Keratinocyte (primary cell): ENCODE results near the gene SEC23A. TPM values are rescaled to one million over a fixed set of nuclear protein-coding genes. Genes with fewer than 3 reads are reported as not detected.
"Not testable (repeated sequence)": the region's sequence is repeated elsewhere in the genome, so short reads cannot be mapped to it uniquely, and the experiment has no call there.

Source experiments
- DNase-seq: peaks from one replicate; pipeline ENCODE4 v3.0.0-alpha.2; 2011; ENCODE audit warnings: low read depth, missing footprints, low spot score
- FAIRE-seq: peaks from 2 replicates; lab custom pipeline; 2011; peaks lifted over from hg19 to GRCh38; lab: Jason Lieb, UNC
- H2AFZ ChIP-seq: 2 replicates; pipeline ENCODE4 v1.6.0; 2012; ENCODE audit warnings: low read length, control low read depth, inconsistent platforms; ENCODE audit not compliant: control insufficient read depth
- H3K27ac ChIP-seq: 2 replicates; pipeline ENCODE4 v1.5.1; 2011; ENCODE audit warnings: low read length; ENCODE audit not compliant: control insufficient read depth, insufficient read depth
- H3K27me3 ChIP-seq: 3 replicates; pipeline ENCODE4 v1.6.0; 2011; ENCODE audit warnings: low read length; ENCODE audit not compliant: control insufficient read depth, insufficient read depth; ENCODE audit errors: extremely low read depth
- H3K36me3 ChIP-seq, 2 experiments: 2 replicates in 1 of 2; 3 replicates in 1 of 2; pipeline ENCODE4 v1.5.1; 2011; ENCODE audit warnings: low read length in 2 of 2, mild to moderate bottlenecking in 1 of 2; ENCODE audit not compliant: control insufficient read depth in 2 of 2, insufficient read depth in 2 of 2; ENCODE audit errors: extremely low read depth in 1 of 2
- H3K4me1 ChIP-seq: 3 replicates; pipeline ENCODE4 v1.5.1; 2011; ENCODE audit warnings: low read length; ENCODE audit not compliant: control insufficient read depth, insufficient read depth; ENCODE audit errors: extremely low read depth
- H3K4me2 ChIP-seq: 3 replicates; pipeline ENCODE4 v1.6.0; 2011; ENCODE audit warnings: low read depth, low read length; ENCODE audit not compliant: control insufficient read depth, insufficient read depth; ENCODE audit errors: extremely low read depth
- H3K4me3 ChIP-seq, 3 experiments: fragments of 200-600 bp in 1 of 3; sonication (generic) in 1 of 3; 2 replicates in 2 of 3; 3 replicates in 1 of 3; pipeline ENCODE4 v1.5.1; 2011 to 2016; ENCODE audit warnings: low read length in 3 of 3, mild to moderate bottlenecking in 3 of 3, control low read depth in 2 of 3, inconsistent platforms in 1 of 3, low read depth in 1 of 3, mixed read lengths in 1 of 3, mixed run types in 1 of 3, moderate library complexity in 1 of 3; ENCODE audit not compliant: control insufficient read depth in 2 of 3, insufficient read depth in 2 of 3; ENCODE audit errors: extremely low read depth in 1 of 3
- H3K79me2 ChIP-seq: 2 replicates; pipeline ENCODE4 v1.6.0; 2012; ENCODE audit warnings: low read length; ENCODE audit not compliant: control insufficient read depth, insufficient read depth
- H3K9ac ChIP-seq: 3 replicates; pipeline ENCODE4 v1.6.0; 2011; ENCODE audit warnings: low read length; ENCODE audit not compliant: control insufficient read depth, insufficient read depth; ENCODE audit errors: extremely low read depth
- H3K9me1 ChIP-seq: 3 replicates; pipeline ENCODE4 v1.6.0; 2011; ENCODE audit warnings: low read length; ENCODE audit not compliant: control insufficient read depth, insufficient read depth; ENCODE audit errors: extremely low read depth
- H3K9me3 ChIP-seq: 2 replicates; pipeline ENCODE4 v1.5.1; 2012; ENCODE audit warnings: low read depth, low read length; ENCODE audit not compliant: control insufficient read depth
- H4K20me1 ChIP-seq: 3 replicates; pipeline ENCODE4 v1.6.0; 2011; ENCODE audit warnings: low read length; ENCODE audit not compliant: control insufficient read depth, insufficient read depth; ENCODE audit errors: extremely low read depth
- EZH2 ChIP-seq: IDR thresholded peaks from one replicate; pipeline ENCODE4 v1.6.1; 2012; ENCODE audit warnings: inconsistent platforms, mild to moderate bottlenecking, low read length, moderate library complexity
- dilution Hi-C: fragments of 300-500 bp; cut with MboI; formaldehyde crosslinking; loops from one replicate; pipeline ENCODE4 v1.7.0; 2020; ENCODE audit warnings: low sequenced_read_pairs; ENCODE audit not compliant: extremely low pct_ligation_motif_present
- polyA plus RNA-seq, 5 experiments: library from polyadenylated mRNA; depleted of rRNA in 3 of 5; stranded (reverse) in 3 of 5; stranded (forward) in 1 of 5; unstranded in 1 of 5; fragments of >200 nt; gene quantifications; 1 replicate in 1 of 5; 2 replicates in 3 of 5; 3 replicates in 1 of 5; pipeline versions ENCODE4 v1.2.1 to v1.2.3, GENCODE V29; 2011 to 2012; ENCODE audit warnings: missing spikeins in 2 of 5, low read depth in 1 of 5, low replicate concordance in 1 of 5
- TF ChIP-seq, protein P1 (sequence below), 3 experiments: IDR thresholded peaks in 1 of 3; conservative IDR thresholded peaks in 1 of 3; optimal IDR thresholded peaks in 1 of 3; 2 replicates in 2 of 3; 3 replicates in 1 of 3; pipeline versions ENCODE3 to v1.5.1; 2011; ENCODE audit warnings: low read length in 3 of 3, mild to moderate bottlenecking in 3 of 3, moderate library complexity in 2 of 3, control low read depth in 1 of 3, inconsistent platforms in 1 of 3; ENCODE audit not compliant: insufficient read depth in 2 of 3; ENCODE audit errors: extremely low read depth in 1 of 3

The SEC23A gene
- polyA plus RNA-seq, 1 donor (not counting 4 experiments of a cell fraction or from before 2014, with no cell fraction given): 79.6 TPM

DNA sequence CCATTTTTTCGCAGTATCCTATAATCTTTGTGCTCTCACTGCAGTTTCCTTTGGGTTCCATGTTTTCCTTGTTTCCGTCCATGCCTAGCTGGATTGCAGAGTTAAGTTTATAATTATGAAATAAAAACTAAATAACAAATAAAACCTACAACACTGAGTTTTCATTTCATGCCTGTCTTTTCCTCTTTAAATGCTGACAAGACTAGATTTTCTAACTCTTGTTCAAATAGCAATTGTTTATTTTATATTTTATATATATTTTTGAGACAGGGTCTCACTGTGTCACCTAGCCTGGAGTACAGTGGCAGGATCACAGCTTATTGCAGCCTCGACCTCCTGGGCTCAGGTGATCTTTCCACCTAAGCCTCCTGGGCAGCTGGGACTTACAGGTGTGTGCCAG is 5.8 kb upstream of the SEC23A start:
- no peaks in the 10 kb centered on the region for H3K9me1 ChIP-seq
- DNase-seq: no peak
- peaks cover 5% of the 10 kb centered on the region for H3K79me2 ChIP-seq
- H3K4me1 ChIP-seq: peaks cover 10% of the 10 kb centered on the region
- no peak overlapping the region for H3K9ac ChIP-seq
- no peak for FAIRE-seq
- no peaks in the 10 kb centered on the region for H4K20me1 ChIP-seq
- no peak overlapping the region for H2AFZ ChIP-seq
- no peak overlapping the region for H3K27ac ChIP-seq
- no peak overlapping the region for H3K4me2 ChIP-seq
- TF ChIP-seq EZH2: no peak
- TF ChIP-seq, protein P1, sequence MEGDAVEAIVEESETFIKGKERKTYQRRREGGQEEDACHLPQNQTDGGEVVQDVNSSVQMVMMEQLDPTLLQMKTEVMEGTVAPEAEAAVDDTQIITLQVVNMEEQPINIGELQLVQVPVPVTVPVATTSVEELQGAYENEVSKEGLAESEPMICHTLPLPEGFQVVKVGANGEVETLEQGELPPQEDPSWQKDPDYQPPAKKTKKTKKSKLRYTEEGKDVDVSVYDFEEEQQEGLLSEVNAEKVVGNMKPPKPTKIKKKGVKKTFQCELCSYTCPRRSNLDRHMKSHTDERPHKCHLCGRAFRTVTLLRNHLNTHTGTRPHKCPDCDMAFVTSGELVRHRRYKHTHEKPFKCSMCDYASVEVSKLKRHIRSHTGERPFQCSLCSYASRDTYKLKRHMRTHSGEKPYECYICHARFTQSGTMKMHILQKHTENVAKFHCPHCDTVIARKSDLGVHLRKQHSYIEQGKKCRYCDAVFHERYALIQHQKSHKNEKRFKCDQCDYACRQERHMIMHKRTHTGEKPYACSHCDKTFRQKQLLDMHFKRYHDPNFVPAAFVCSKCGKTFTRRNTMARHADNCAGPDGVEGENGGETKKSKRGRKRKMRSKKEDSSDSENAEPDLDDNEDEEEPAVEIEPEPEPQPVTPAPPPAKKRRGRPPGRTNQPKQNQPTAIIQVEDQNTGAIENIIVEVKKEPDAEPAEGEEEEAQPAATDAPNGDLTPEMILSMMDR (optimal IDR thresholded peaks at IDR 0.05 in 1 of 3, IDR thresholded peaks at IDR 0.05 in 1 of 3, conservative IDR thresholded peaks at IDR 0.05 in 1 of 3; ENCODE audit: extremely low read depth in 1 of 3, insufficient read depth in 2 of 3, low read length in 3 of 3): no peak
- H3K36me3 ChIP-seq: no peaks in the 10 kb centered on the region
- H3K9me3 ChIP-seq: no peaks in the 10 kb centered on the region
- dilution Hi-C loops: no loop called here
- no peaks in the 10 kb centered on the region for H3K27me3 ChIP-seq
- H3K4me3 ChIP-seq: no peak overlapping the region

DNA sequence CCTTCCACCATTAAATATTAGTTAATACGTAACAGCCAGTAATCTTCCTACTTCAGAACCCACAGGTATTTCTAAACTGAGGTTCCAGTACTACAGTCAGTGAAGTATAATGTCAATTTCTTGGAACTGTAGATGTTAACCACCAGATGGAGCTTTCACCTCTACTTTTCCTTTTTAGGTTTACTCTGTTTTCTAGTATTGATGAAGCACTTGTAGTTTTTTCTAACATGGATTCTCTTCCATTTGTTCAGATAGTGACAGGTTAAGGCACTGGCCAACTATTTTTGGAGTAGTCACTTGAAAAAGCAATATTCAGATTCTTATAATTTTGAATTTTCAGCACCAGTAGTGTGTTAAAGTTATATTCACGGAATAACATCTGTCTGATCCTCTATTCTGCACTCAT is 4.6 kb upstream of the SEC23A start:
- FAIRE-seq: no peak
- Histone ChIP-seq H3K9ac (no peak overlapping the region), H3K4me1 (peaks cover 6% of the 10 kb centered on the region), H2AFZ (no peak overlapping the region), H4K20me1 (no peaks in the 10 kb centered on the region), H3K9me3 (no peaks in the 10 kb centered on the region), H3K79me2 (peaks cover 13% of the 10 kb centered on the region), H3K27ac (no peak overlapping the region), H3K36me3 (no peaks in the 10 kb centered on the region), H3K4me2 (no peak overlapping the region), H3K9me1 (no peaks in the 10 kb centered on the region), H3K27me3 (no peaks in the 10 kb centered on the region), H3K4me3 (no peak overlapping the region)
- TF ChIP-seq, protein P1 (optimal IDR thresholded peaks at IDR 0.05 in 1 of 3, IDR thresholded peaks at IDR 0.05 in 1 of 3, conservative IDR thresholded peaks at IDR 0.05 in 1 of 3; ENCODE audit: extremely low read depth in 1 of 3, insufficient read depth in 2 of 3, low read length in 3 of 3): peak in 1 of 3 experiments; percentile 42
- no peak for TF ChIP-seq EZH2
- dilution Hi-C loops: no loop called here
- DNase-seq: no peak

DNA sequence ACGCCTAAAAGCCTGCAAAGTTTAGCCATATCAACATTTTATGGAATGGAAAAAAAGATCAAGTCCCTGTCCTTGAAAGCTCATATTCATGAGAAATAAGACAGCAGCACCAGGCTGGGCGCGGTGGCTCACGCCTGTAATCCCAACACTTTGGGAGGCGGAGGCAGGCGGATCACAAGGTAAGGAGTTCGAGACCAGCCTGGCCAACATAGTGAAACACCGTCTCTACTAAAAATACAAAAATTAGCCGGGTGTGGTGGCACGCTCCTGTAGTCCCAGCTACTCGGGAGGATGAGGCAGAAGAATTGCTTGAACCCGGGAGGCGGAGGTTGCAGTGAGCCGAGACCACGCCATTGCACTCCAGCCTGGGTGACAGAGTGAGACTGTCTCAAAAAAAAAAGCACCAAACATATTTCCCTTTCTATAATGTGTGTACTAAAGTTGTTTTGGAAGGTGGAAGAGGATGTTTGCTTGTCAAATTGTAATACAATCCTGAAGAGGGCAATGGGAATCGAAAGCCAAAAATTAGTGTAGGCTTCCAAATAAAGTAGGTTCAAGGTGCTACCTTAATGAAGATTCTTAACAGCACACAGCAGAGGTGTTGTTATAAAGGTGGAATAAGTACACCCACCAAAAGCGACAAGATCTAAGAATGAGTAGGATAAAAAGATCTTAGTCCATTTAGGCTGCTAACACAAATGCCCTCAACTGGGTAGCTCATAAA is 1.2 kb upstream of the SEC23A start:
- H3K27me3 ChIP-seq, H3K9me3 ChIP-seq, FAIRE-seq, H2AFZ ChIP-seq, H3K9me1 ChIP-seq, H3K4me1 ChIP-seq, DNase-seq, H3K36me3 ChIP-seq, H4K20me1 ChIP-seq, dilution Hi-C loops: not testable (repeated sequence)
- Histone ChIP-seq H3K9ac (peak overlapping the region; percentile 90), H3K4me2 (peak overlapping the region; percentile 72), H3K79me2 (peaks cover 33% of the 10 kb centered on the region), H3K27ac (peak overlapping the region; percentile 81), H3K4me3 (peak overlapping the region; percentile 75 to 92 (median 92))
